ENCODE measurements around the gene DLG1. TPM values are rescaled to one million over a fixed set of nuclear protein-coding genes. Genes with fewer than 3 reads are reported as not detected.

The DLG1 gene
- total RNA-seq, 1 donor from 2014 or later = 49.0 TPM

DNA sequence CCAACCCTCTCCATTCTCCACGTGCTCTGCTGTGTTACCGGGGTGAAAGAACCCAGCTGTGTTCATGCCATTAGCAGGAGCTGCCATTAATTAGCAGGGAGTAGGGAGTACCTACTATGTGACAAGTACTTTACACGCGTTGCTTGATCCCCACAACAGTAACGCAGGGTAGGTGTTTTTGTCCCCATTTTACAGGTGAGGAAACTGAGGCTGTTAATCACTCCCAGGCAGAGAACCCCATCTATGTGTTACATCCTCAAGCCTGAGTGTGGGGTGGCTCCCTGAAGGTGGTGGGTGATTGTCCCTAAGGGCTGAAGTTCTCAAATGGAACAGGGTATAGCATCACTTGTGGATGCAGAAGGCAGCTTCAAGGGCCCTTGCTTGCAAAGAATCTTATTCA is 291.6 kb downstream of the DLG1 start:
- DNase-seq (ENCODE audit: low spot score) (no peak), ATAC-seq (no peak)

DNA sequence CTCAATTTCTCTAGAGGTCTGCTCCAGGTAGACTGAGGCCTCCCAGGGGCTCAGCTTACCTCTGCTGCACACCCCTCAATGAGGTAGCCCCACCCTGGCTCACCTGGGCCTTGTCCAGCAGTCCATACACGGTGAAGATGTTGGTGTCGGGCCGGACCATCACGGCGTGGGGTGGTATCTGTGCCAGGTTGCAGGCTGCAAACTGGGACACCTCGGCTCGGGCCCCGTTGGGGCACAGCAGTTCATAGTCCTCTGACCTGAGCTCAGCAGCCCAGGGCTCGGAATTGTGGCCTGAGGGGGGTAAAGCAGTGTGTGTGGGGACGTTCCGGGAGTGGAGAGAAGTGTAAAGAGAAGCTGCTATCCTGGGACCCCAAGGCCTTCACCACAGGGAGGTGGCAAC is 292.0 kb downstream of the DLG1 start:
- DNase-seq (ENCODE audit: low spot score) (no peak), ATAC-seq (no peak)

DNA sequence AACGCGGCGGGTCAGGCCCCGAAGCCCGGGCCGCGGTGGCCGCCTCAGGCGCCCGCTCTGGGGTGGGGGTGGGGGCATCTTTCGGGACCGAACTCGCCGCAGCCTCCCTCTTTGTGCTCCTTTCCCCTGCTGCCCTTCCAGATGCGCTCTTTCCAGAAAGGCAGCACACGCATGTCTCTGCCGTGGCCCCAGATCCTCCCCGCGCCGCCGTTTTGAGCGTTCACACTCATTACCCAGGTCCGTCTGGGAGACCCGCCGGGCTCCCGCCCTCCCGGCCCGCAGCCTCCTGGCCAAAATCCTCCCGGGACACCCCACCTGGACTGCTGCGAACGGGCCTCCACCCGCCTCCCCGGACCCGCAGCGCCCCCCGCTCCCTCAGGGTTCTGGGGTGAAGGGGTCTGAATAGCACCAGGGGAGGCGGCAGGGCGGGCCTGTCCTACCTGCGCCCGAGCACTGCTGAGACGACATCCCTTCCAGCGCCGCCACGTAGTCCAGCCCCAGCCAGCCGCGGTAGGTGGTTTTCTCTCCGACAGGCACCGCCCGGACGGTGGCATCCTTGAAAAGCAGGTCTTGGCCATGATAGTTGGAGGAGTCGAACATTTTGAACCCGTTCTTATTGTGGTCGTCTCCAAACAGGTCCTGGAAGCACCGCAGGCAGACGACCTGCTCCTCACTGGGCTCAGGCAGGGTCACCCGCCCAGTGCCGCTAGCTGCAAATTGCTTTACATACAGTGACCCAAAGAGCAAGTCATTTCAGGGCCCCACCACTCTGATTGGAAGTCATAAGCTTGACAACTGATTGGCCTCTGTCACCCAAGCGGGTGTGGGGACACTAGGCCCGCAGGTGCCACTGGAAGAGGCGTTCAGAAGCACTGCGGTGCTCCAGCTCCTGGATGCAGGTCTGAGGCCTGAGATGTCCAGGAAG is 294.7 kb downstream of the DLG1 start:
- no peak for ATAC-seq

DNA sequence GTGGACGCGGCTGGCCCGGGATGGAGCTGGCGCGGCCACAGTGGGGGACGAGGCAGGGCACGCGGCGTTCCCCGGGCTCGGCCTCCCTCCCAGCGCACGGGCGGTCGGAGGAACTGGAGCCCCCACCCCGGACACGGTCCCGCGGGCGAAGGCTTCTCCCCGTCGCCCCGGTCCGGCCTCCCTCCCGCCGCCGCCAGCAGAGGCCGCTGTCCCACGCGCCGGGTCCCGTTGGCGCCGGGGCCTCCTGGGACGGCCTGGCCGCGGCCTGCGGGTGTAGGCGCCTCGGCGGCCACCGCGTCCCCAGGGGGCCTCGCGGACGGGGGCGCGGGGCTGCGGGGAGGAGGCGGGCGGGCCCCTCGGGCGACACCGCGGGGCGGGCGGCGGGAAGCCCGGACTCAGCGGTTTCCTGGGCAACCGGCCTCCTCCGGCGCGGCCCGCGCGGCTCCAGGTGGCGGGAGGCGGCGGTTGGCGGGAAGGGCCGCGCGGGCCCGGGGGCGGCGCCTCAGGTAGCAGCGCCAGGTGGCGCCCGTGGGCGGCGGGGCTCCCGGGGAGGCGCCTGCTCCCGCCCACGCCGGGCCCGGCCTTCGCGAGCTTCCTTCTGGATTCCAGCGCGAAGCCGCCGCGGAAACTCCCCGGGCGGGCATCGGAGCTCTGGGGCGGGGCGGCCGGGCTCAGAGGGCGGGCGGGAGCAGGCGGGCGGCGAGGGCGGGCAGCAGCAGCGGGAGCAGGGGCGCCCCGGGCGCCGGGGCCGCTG is 295.5 kb downstream of the DLG1 start:
- ATAC-seq (peak; percentile 94), DNase-seq (ENCODE audit: low spot score) (peak; percentile 89)

More for the DNA sequence above, 294.7 kb downstream of the DLG1 start:
- DNase-seq (ENCODE audit: low spot score) = no peak

DNA sequence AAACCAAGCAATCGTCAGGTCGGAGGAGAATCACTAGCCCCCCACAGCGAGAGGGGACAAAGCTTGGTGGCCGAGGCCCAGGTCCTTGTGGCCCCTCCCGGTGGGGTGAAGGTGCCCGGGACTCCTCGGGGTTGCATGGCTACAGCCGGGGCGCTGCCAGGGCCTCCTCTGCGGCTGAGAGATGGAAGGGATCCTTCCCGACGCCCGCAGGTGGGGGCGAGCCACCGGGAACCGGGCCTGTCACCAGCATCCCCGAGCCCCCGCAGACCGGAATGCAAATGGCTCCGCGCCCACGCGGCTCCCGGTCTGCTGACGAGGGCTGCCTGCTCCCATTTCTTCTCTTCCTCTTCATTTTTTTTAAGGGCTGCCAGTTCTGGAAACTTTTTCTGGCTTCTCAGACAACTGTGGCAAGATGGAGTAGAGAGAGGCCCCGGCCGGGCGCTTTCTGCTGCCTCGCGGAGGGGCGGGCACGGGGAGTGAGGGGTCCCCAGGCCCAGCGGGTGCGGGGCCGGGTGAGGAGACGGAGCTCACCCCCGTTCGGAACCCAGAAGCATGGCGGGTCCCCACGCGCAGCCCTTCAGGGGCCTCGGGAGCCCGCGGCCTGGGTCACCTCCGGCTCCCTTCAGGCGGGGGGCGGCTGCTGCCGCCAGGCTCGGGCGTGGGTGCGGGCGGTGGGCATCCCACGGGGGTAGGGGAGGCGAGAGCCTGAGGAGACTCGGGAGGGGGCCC is 296.3 kb downstream of the DLG1 start:
- ATAC-seq (no peak), DNase-seq (ENCODE audit: low spot score) (no peak)

DNA sequence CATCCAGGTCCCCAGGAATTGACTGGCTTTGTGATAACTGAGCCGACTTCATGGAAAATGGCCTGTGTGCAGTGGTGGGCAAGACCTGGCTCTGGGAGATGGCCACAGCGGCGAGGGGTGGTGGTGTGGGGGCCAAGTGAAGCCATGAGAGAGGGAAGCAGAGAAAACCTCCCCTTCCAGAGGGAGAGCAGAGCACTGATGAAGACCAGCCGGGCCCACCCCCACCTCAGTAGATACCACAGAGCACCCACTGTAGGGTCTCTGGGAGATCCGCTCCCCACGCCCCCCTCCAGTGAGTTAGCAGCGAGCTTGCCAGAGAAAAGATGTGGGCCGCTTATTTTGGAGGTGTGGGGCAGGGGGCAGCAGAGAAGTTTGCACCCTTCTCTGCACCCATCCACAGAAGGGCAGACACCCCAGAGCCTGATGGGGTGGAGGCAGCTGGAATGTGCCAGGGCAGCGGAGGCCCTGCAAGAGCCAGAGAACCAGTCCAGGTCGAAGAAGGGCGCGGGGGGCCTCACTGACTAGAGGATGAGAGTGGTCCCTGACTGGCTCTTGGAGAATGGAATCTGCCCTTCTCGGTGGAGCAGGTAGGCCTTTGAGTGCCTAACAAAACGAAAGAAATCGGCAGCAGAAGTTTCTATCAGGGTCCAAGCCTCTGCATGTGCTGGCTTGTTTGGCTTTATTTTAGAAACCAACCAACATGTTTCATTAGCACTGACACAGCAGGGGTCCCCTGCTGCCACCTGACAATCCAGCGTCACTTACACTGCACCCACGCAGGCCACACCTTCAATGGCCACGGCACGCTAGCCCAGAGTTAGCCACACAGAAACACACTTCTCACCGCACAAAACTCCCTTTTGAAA is 297.1 kb downstream of the DLG1 start:
- no peak for DNase-seq (ENCODE audit: low spot score)
- ATAC-seq = no peak

DNA sequence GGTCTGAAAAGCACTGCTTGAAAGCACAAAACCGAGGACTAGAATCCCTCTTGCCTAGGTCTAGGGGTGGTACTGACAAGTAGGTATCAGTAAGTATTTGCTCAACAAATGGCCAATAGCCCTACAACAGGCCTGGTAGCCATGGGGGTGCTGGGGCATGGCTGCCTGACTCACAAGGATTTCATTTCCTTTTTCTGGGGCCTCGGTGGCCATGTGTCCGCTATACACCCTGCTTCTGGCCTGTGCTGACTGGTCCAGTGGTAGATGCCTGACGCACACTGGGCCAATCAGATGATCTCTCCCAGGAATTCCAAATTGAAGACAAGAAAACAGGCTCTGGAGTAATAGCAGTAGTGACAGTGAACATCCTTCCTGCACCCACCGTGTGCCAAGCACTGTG is 298.2 kb downstream of the DLG1 start:
- DNase-seq (ENCODE audit: low spot score) (no peak), ATAC-seq (no peak)

DNA sequence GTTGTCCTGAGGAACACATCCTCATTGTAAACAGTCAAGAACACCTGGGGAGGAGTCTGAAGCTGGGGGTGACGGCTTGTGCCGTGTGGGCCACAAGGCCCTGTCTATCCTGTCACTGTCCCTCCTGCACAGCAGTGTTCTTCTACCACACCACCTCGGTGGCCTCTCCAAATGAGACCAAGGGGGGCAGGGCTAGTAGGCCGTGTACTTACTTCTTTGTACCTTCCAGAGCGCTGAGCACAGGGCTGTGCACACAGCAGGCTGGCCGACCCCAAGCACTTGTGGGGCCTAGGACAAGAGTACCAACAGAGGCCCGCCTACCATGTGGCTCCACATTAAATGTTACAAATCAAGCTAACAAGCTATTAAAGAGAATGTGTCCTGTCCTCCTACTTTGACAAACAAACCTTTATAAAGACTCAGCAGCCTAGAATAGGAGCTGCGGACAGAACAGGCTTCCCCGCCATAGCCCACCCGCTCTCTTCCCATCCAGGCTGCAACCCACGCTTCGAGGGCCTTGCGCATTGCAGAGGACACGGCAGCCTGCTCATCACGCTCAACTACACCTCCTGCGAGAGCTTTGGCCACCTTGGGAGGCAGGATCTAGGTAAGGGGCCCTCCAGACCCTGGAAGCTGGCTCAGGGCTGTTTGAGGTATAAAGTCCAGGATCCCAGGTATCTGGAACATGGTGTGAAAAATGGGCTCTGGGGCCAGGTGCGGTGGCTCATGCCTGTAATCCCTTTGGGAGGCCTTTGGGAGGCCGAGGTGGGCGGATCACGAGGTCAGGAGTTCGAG is 299.2 kb downstream of the DLG1 start:
- no peak for ATAC-seq
- no peak for DNase-seq (ENCODE audit: low spot score)

DNA sequence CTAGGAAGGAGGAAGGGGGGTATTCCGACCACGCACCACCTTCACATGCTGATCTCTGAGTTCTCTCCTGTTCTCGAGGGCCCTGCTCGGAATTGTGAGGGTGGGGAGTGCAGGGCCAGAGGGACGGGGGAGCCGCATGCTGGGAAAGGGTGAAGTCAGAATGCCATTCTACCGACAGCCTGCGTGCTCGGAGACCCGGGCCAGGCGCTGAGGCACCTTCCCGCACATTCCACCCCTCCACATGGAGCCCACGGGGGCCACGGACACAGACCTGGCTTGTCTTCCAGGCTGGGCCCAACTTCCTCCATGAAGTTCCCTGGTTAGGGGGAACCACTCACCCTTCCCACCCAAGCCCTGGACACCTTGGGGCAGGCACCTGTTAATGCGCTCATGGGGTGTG is 301.1 kb downstream of the DLG1 start:
- DNase-seq (ENCODE audit: low spot score) = no peak
- ATAC-seq = no peak

DNA sequence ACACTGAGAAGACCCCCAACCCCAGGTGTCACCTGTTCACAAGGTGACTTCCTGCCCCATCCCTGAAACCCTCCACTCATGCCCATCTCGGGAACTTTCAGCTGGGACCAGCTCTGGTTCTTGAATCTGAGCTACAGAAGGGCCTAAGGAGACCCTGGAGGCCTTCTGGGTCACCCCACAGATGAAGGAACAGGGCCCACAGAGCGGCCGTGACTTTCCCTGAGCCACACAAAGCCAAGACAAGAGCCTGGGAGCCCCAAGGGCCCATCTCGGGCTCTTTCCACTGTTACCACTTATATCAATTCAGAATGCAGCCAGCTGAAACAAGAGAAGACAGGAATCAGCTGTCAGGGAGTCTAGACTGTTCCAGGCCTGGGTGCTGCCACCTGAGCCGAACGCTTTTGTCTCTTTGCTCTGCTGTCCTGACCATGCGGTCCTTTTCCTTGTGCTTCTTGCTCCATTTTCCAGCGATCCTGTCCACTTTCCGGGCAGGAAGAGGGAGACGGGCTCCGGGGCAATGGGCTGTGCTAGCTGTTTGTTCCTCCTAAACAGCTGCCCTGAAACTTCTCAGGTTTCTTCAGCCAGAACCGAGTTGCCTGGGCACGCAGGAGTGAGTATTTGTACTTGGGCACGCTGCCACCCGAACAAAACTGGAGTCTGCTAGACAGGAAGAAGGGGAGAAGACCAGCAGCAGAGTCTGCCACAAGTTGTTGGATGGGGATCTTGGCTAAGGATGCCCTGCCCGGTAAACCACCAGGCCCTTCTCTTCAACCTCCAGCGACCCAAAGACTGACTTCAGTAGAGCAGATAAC is 301.8 kb downstream of the DLG1 start:
- ATAC-seq (no peak), DNase-seq (ENCODE audit: low spot score) (no peak)

DNA sequence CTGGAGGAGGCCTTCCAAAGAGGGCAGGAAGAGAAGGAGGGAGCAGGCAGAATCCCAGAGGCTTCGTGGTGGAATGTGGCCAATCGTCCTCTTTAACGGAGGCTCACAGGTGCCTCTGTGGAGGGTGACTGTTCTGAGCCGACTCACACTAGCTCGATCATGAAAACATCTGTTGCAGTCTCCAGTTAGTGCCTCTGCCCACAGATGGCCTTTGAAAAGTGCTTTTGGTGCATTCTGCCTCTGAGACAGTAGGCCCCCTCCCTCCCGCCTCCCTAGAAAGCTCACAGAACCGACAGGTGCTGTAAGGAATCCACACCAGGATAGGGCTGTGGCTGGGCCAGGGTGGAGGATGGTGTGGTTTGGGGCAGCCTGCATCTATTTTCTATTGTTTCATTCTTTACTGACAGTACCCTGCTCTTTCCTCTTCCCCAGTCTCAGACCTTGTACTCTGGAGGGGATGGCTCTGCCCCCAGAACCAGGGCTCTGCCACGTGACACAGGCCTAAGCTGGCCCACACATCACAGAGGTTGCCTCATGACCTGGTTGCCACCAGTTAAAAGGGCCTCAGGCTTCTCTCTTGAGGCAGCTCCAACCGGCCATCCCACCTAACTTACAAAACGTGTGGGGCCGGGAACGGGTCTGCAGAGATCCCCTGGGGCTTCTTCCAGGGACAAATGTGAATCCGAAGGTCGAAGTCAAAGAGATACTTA is 302.6 kb downstream of the DLG1 start:
- ATAC-seq (no peak), DNase-seq (ENCODE audit: low spot score) (no peak)

DNA sequence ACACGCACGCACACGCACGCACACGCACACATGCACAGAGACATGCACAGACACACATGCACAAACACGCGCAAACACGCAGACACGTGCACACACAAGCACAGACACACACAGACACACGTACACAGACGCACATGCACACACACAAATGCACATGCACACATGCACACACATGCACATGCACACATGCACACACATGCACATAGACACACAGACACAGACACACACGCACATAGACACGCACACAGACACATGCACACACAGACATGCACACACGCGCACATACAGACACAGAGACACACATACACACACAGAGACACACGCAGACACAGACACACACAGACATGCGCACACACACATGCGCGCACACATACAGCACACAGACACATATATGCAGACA is 303.4 kb downstream of the DLG1 start:
- no peak for ATAC-seq
- DNase-seq (ENCODE audit: low spot score) = no peak

DNA sequence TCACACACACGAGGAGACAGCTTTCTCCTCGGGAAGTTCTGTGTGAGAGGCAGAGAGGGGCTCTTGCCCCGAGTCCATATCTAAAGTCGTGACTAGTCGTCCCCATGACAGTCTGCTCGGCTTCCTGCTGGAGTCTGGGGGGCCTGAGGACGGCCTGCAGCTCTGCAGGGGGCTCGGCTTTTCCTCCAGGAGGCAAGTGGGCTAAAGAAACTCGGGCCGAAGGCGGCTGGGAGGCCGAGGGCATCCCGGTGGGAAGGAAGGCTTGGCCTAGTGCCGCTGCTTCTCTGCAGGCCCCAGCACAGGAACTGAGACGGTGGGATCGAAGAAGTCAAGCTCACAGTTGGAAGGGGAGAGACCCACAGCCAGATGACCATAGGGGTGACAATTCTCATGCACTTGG is 304.4 kb downstream of the DLG1 start:
- no peak for ATAC-seq
- no peak for DNase-seq (ENCODE audit: low spot score)

All from left lobe of liver (tissue), 2 donors.